HUDEP-2 (cell line): ENCODE measurements around the gene PRR33.

Experiments used
- DNase-seq, 76 experiments: peaks; one replicate each; lab custom pipeline; 2025; ENCODE audit not compliant: unreplicated experiment in 76 of 76; lab: John Stamatoyannopoulos, UW

PRR33 gene

DNA sequence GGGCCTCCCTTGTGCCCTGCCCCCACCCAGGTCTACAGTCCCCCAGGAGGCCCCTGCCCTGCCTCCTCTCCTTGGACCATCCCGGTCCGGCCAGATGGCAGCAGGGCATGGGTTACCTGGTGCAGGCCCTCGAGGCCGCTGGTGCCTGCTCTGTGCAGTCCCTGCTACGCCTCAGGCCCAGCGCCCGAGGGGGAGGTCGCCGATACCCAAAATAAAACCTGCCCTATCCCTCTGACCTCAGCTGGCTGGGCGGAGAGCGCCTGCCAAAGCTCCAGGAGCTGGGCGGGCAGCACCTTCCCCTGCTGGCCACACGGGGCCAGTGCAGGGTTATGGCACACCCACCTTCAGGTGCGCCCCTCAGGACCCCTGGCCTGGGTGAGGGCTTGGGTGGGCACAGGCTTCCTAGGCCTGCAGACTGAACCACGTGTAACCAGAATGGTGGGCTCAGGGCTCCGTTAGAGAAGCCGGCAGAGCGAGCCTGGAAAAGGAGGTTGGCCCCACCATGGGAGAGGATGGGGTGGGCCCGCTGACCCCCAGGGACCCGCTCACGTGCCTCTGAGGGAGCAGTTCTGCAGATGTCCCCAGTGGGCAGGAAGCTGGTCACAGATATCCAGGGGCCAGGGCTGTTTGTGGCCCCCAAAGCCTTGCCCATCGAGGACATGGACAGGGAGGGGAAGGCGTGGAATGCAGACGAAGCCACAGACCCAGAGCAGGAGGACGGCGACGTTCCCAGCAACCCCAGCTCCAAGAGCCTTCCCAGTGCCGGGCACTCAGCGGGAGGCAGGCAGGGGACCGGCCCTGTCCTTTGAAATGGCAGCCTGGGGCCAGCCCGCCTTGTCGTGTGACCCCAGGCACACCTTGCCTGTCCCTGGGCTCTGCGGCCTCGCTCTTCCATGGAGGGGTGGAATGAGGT, 26.1 kb upstream of the PRR33 start:
- DNase-seq: no peak

DNA sequence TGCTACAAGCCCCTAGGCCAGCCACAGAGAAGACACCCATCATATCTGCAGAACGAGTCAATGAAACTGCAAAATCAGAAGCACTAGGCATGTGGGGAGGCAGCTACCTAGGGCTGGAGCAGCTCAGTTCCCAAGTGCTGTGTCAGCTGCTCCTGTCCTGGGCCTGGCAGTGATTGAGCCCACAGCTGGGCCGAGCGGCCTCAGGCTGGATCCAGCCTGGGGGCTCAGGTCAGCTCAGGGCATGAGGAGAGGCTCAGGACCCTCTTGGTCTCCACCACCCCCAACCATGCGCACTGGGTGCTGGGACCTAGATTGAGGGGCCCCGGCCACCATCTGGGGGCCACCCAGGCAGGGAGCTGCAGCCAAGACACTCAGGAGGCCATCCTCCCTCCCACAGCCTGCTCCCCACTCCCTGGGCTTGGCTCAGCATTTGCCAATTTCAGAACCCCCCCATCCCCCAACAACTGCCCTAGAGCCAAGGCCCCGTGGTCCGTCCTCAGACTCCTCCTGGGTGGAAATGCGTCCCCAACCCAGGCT, 25.4 kb upstream of the PRR33 start:
- no peak for DNase-seq

DNA sequence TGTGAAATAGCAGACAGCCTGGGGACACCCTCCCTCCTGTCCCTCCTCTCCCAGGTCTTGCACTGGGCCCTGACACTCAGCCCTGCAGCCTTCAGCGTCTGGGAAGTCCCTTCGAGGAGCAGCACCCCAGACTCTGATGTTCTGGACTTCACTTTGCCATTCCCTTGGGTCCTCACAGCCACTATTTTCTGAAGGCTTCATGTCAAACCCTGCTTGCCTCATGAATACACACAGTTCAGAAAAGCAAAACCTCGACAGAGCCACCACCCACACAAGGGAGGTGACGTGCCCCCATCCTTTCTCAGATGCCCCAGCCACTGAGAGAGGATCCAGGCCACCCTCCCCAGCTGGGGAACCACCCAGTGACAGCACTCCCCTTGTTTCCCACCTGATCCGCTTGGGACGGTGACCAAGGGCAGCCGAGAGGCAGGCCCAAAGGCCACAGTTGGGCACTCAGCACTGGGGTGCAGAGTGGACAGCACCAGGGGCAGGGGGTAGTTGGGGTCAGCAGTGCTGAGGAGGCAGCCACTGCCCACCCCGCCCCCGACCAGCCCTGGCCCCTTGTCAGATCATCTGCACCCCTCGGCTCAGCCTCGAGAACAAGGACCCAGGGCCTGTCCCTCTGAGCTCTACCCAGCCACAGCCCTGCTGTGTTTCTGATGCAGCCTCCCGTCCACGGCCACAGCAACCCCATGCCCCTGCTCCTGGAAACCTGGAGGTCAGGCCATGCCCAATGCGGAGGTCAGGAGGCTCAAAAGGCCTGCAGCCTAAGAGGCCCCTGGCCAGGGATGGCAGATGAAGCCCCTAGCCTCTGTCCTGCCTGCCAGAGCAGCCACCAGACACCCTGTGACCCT, 24.7 kb upstream of the PRR33 start:
- no peak for DNase-seq

DNA sequence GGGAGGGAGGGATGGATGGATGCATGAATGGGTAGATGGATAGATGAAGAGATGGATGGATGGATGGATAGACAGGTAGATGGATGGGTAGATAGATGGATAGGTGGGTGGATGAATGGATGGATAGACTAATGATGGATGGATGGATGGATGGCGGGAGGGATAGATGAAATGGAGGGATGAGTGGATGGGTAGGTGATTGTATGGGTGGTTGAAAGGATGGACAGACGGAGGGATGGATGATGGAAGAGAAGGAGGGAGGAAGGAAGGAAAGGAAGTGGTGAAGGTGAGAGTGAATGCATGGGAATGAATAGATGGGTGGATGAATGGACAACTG, 24.1 kb upstream of the PRR33 start:
- DNase-seq: no peak

DNA sequence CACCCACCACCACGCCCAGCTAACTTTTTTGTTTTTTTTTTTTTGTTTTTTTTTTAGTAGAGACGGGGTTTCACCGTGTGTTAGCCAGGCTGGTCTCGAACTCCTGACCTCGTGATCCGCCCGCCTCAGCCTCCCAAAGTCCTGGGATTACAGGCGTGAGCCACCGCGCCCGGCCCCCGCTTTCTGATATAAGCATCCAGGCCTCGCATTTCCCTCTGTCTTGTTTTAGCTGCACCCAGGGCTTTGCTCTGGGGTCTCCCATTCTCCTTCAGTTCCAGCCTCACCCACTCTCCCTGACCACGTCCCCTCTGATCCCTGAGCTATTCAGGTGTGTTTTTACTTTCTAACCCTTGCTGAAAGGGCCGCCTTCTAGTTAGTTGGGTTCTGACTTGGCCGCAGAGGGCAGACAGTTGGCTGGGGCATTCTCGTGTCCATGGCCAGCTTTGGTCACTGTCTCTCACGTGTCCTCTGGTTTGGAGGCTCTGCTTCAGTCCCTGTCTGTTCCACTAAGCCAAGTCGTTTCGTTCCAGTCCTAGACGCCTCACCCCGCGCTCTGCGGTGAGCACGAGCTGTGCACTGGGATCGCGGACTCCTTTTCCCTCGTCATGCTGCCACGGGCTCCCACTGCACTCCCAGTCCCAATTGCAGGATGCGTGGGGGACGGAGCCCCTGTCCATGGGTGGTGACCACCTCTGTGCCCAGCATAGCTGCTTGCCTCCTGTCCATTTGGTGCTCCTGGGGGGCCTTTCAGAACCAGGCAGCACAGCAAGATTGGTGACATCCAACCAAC, 21.8 kb upstream of the PRR33 start:
- no peak for DNase-seq

DNA sequence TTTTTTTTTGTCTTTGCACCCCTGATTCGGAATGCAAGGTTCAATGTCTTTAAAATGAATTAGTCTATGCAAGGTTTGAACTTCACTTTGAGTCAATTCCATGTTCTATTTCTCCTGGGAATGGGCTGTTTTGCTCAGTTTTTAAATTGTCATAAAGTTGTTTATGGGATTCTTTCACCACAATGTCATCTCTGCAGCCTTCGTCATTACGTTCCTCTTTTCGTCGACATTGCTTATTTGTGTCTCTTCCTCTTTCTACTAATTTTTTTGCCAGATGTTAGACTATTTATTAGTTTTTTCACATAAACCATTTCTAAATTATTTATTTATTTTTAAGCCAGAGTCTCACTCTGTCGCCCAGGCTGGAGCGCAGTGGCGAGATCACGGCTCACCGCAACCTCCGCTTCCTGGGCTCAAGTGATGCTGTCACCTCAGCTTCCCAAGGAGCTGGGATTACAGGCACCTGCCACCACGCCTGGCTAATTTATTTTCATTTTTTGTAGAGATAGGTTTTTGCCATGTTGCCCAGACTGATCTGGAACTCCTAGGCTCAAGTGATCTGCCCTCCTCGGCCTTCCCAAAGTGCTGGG, 20.7 kb upstream of the PRR33 start:
- DNase-seq: no peak

DNA sequence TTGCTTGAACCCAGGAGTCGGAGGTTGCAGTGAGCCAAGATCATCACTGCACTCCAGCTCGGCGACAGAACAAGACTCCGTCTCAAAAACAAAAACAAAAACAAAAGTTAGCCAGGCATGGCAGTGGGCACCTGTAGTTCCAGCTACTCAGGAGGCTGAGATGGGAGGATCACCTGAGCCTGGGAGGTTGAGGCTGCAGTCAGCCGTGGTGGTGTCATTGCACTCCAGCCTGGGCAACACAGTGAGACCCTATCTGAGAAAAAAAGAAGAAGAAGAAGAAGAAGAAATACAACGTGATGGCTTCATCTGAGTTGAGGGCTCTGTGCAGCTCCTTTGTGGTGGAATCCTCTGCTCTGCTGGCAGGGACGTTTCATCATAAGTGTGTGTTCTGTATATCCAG, 17.8 kb upstream of the PRR33 start:
- no peak for DNase-seq

DNA sequence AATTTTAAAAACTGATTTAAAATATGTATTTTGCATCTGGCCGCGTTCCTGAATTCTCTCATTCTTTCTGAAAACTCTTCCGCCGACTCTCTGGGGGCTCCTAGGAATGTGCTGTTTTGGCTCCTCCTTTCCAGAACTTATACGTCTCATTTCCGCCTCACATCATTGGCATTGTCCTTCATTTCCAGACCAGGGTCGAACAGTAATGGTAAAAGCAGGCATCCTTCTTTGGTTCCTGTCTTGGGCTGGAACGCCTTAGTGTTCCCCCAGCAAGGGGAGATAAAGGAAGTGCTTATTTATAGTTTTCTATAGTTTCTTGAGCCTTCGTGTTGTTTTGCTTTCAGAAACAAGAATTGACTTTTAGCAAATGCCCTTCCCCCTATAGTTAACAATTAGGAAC, 16.9 kb upstream of the PRR33 start:
- no peak for DNase-seq

DNA sequence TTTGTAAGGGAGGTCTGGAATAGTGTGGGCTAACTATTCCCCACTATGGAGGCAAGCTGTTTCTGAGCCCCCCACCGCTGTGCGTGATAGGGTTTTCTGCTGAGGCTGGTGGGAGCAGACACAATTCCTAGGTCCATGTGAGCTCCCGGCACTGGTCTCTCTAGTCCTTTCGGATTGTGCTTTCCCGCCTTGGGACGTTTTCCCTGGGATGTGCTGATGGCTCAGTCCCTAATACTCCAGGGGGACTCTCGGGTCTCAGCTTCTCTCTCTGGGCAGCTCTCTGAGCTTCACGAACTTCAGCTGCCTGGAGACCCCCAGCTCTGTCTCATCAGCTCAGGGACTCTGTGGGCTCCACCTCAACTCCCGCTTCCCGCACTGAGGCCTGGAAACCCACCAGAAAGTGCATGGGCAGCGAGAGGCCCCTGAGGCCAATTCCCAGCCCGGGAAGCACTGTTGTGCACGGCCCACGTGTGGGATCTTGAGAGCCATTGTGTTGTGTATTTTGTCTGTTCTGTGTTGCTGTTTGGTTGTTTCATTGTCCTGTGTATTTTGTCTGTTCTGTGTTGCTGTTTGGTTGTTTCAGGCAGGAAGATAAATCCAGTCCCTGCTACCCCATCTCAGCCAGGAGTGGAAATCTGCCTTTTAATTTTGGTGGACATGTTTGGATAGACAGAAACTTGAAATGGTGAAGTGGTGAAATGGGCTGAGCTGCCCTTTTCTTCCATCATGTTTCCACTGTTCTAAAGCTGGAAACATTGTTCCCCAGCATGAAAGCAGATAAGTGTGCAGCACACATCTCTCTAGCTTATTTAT, 15.1 kb upstream of the PRR33 start:
- no peak for DNase-seq

DNA sequence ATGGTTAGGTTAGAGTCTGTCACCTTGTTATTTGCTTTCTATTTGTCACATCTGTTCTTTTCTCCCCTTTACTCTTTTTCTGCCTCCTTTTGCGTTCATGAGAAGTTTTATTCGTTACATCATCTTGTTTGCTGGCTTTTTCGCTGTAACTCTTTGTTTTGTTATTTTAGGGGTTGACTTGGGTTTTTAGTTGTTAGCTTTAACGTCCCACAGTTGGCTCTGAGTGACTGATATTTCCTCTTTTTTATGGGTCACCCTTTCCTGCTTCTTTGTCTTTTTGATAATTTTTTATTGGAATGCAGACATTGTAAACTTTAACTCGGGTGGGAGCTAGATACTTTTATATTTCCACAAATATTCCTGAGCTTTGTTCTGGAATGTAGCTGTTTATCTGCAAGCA, 14.5 kb upstream of the PRR33 start:
- no peak for DNase-seq

DNA sequence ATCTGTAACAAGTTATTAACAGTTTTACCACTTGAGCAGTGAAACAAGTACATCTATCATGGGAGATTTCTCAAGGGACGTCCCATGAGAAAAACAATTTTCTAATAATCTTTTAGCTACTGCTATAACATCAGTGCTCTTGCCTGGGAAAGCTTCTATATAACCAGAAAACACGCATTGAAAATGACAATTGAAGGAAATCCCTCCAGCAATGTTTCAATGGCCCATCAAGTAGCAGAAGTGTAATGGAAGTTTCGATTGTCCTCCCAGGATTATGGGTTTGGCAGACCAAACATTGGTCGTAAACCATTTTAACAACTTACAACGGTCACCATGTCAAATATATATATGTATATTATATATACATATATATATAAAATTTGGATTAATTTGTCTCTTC, 8.0 kb upstream of the PRR33 start:
- DNase-seq: no peak

DNA sequence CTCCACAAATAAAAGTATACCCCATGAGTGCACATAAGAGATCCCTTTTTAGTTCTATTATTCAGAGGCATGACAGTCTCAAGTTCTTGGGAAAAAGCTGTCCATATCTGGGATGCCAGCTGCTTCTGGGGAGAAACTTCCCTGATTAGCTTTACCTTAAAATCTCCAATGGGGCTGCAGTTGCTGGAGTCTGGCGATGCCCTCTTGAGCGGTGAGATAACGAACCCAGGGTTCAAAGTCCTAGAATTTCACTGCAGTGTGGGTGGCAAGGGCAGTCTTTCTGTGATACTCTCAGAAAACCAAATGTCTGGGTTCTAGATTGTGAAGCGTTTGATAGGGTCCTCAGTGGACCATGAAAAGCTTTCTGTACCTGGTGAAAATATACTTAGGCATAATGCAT, 7.4 kb upstream of the PRR33 start:
- no peak for DNase-seq

DNA sequence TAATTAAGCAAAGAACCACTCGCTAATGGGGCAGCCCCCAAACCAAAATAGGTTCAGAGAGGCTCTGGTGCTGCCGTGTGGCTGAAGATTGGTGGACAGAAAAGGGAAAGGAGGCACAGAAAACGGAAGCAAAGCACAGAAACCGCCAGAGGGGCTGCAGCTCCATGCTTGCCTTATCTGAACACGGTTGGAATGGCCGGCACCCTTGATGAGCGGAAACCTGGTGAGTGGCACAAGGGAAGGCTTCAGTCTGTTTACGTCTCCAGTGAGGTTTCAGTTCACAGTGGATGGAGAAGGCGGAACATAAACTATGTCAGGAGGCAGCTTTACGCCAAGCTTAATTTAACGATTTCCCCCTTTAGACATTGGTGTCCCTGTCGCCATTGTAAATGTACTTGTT, 5.2 kb upstream of the PRR33 start:
- DNase-seq: no peak

DNA sequence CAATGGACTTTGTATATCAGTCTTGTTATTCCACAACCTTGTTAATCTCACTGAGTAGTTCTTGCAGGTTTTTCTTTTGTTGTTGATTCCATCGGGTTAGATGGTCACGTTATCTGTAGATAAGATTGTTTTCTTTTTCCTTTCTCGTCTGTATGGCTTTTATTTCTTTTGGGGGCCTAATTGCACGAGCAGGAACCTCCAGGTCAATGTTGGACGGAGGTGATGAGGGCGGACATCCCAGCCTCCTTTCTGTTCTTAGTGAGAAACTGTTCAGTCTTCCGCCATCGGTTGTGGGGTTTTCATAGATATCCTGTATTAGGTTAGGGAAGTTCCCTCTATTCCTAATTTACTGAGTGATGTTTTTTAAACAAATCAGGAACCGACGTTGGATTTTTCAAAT, 4.8 kb upstream of the PRR33 start:
- DNase-seq: no peak

DNA sequence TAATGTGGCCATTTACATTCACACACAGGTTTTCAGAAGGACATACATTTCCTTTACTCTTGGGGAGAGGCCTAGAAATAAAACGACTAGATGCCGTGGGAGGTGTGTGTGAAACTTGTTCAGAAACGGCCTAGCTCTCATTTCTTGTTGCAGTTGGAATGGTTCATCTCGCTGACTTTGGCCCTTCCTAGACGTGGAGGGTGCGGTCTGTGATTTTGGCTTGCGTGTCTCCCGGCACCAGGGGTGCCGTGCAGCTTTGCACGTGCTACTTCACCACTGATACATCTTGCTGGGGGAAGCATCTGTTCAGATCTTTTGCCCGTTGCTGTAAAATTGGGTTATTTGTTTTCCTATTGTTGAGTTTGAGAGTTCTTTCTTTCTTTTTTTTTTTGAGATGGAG, 3.1 kb upstream of the PRR33 start:
- DNase-seq: no peak

DNA sequence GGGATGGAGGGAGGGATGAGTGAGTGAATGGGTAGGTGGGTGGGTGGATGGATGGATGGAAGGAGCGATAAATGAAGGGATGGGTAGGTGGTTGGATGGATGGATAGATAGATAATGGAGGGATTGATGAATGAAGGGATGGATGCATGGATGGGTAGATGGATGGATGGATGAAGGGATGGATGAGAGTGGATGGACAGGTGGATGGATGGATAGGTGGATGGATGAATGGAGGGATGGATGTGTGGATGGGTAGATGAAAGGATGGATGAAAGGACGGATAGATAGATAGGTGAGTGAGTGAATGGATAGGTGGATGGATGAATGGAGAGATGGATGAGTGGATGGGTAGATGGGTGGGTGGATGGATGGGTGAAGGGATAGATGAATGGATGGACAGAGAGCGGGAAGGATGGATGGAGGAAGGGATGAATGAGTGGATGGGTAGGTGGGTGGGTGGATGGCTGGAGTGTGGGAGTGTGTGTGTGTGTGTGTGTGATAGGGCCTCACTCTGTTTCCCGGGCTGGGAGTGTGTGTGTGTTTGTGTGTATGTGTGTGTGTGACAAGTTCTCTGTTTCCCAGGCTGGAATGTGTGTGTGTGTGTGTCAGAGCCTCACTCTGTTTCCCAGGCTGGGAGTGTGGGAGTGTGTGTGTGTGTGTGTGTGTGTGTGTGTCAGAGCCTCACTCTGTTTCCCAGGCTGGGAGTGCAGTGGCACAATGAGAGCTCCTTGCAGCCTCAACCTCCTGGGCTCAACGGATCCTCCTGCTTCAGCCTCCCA, 2.1 kb upstream of the PRR33 start:
- no peak for DNase-seq

DNA sequence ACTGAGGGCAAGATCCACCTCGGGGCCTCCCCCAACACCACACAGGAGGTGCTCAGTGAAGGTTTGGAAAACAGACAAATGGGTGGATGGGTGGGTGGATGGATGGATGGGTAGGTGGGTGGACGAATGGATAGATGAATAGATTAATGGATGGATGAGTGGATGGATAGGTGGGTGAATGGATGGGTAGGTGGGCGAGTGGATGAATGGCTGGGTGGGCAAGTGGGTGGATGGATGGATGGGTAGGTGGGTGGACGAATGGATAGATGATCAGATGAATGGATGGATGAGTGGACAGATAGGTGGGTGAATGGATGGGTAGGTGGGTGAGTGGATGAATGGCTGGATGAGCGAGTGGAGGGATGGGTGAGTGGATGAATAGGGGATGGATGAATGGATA, 863 bp upstream of the PRR33 start:
- DNase-seq: no peak

DNA sequence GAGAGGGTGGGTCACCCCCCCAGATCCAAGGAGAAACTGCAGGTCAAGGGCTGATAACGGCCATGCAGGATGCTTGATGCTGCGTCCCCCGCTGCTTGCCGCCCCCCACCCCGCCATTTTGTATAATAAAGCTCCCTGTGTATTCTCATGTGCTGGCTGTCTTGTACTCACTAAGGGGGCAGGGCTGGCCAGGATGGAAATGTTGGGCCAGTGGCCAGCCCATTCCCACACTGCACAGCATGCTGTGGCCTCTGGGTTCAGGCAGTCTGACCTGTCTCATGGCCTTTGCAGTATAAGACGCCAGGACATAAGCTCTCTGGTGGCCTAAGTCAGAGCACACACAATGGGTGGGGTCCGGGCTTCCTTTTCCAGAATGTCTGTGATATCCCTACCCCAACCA, 421 bp upstream of the PRR33 start:
- no peak for DNase-seq
